ENCODE data around the gene RGS19. TPM values are rescaled to one million over a fixed set of nuclear protein-coding genes. Genes with fewer than 3 reads are reported as not detected.

RGS19 gene
- total RNA-seq, 2 experiments from 2014 or later: 6.9 to 8.1 TPM

Small RNAs within 50 kb of the gene (microRNA-seq; reads per million reads assigned to microRNA genes)
- gene MIR6813 (ENCODE audit: borderline microRNAs expressed): 0.67 reads per million

Other genes starting within 250 kb of the RGS19 start
- gene ZBTB46, start 248.3 kb downstream of the RGS19 start, total RNA-seq: not detected
- gene ABHD16B, start 218.0 kb downstream of the RGS19 start, total RNA-seq: not detected
- 10 to 100 TPM; 18.7 to 19.4 TPM for gene TPD52L2, start 214.2 kb downstream of the RGS19 start, total RNA-seq
- 10 to 100 TPM; 24.3 TPM for gene DNAJC5, start 184.4 kb downstream of the RGS19 start, total RNA-seq
- 10 to 100 TPM; 29.6 to 33.7 TPM for gene UCKL1, start 123.1 kb downstream of the RGS19 start, total RNA-seq
- 10 to 100 TPM; 13.9 to 14.9 TPM for gene ZNF512B, start 109.6 kb downstream of the RGS19 start, total RNA-seq
- gene SAMD10, start 99.9 kb downstream of the RGS19 start, total RNA-seq: 1 to 10 TPM; 7.3 to 8.6 TPM
- 10 to 100 TPM; 51.6 to 51.9 TPM for gene PRPF6, start 98.4 kb downstream of the RGS19 start, total RNA-seq
- gene C20orf204, start 43.3 kb downstream of the RGS19 start, total RNA-seq: 1 to 10 TPM; 6.9 to 7.1 TPM
- gene SOX18, start 29.9 kb downstream of the RGS19 start, total RNA-seq: not detected
- 10 to 100 TPM; 18.2 to 18.4 TPM for gene TCEA2, start 16.3 kb downstream of the RGS19 start, total RNA-seq
- under 1 TPM; 0.35 to 0.69 TPM for gene OPRL1, start 564 bp upstream of the RGS19 start, total RNA-seq
- under 1 TPM in 1 of 2 experiments, not detected in 1; 0.42 TPM for gene LKAAEAR1, start 4.9 kb upstream of the RGS19 start, total RNA-seq
- not detected for gene NPBWR2, start 28.0 kb upstream of the RGS19 start, total RNA-seq
- not detected for gene MYT1, start 84.9 kb upstream of the RGS19 start, total RNA-seq
- 10 to 100 TPM; 56.3 to 64.1 TPM for gene PCMTD2, start 176.2 kb upstream of the RGS19 start, total RNA-seq